ENCODE results near the gene ZDHHC14.

Gene ZDHHC14

GRCh38 chr6:157520596-157521361, 139.8 kb downstream of the ZDHHC14 start:
- DNase-seq, result no peak

DNA sequence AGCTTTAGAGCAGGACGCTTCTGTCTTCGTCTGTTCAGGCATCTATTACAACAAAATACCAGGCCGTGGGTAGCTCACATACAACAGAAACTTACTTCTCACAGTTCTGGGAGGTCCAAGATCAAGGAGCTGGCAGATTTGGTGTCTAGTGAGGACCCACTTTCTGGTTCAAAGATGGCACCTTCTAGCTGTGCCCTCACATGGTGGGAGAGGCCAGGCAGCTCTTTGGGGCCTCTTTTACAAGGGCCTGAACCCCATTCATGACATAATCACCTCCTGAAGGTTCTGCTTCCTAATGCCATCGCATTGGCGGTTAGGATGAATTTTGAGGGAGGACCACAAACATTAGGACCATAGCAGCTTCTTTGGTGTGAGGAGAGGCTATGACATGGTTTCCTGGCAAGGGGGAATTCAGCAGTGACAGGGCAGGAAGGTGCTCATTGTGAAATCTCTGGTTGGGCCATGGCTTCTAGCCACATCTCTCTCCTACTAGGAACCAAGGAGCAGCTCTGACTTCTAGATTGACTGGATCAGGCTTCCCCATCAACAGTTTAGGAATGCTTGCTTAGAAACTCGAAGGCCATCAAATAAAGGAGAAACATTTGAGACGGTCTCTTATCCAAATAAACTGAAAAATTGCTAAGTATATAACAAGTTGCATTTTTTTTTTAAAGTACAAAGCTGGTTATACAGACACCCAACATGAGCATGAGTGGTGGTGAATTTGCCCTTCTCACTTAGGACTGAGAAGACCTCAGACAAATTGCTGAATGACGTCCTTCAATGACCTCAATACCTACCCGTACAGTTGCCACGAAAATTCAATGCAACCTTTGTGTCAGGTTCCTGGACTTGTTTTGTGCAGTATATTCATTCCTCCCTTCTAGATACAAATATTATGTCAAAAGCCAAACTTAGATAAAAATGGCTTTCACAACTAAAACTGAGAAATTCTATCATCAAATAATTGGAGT, 140.7 kb downstream of the ZDHHC14 start:
- no peak for DNase-seq

GRCh38 chr6:157522472-157522871, 141.5 kb downstream of the ZDHHC14 start:
- DNase-seq, result no peak

DNA sequence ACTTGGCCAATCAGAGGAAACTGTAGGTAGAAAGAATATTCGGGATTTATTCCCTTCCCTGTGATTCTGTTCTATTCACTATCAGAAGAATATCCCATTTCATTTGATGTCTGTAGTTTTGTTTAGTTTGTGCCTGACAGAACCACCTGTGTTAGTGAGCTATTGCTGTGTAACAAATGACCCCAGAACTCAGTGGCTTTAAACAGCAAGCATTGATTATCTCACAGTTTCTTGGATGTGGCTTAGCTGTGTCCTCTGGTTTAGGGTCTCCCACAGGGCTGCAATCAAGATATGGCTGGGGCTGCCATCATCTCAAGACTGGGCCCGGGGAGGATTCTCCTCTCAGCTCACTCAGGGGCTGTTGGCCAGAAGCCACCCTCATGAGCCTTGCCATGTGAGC, 143.7 kb downstream of the ZDHHC14 start:
- no peak for DNase-seq

DNA sequence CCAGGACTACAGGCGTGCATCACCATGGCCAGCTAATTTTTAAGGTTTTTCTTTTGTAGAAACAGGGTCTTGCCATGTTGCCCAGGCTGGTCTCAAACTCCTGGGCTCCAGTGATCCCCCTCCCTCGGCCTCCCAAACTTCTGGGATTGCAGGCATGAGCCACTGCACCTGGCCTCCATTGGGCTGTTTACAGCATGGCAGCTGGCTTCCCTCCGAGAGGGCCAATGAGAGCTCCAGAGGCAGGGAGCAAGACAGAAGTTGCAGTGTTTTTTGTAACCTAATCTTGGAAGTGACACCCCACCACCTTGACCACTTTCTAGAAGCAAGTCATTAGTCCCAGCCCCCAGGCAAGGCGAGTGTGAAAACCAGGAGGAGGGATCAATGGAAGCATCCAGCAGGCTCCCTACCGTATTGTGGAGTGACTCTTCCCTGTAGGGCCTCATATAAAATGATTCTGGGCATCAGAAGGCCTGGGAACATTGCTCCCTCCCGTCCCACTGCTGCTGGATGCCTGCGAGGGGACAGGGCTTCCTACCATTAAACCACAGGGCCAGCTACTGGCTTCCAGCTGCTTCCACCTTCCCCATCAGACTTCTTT, 144.4 kb downstream of the ZDHHC14 start:
- no peak for DNase-seq

DNA sequence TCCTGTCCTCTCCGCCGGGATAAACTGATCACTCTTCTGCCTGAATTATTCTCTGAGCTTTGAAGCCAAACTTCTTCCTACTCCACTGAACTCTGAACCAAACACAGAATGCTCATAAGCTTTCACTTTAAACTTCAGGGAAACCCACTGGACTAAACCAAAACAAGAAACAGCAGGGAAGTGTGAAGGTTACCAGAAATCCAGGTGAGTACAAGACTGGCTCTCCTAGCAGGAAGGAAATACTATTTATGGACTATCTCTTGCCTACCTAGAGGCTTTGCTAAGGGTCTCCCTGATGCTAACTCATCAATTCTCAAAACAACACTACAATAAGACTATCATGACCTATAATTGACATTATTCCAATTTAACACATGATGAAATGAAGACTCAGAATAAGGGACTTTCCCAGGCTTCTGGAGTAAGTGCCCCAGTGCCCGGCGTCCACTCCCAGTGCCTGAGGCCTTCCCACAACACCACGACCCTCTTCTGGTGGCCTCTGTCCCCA, 145.0 kb downstream of the ZDHHC14 start:
- DNase-seq, result no peak

DNA sequence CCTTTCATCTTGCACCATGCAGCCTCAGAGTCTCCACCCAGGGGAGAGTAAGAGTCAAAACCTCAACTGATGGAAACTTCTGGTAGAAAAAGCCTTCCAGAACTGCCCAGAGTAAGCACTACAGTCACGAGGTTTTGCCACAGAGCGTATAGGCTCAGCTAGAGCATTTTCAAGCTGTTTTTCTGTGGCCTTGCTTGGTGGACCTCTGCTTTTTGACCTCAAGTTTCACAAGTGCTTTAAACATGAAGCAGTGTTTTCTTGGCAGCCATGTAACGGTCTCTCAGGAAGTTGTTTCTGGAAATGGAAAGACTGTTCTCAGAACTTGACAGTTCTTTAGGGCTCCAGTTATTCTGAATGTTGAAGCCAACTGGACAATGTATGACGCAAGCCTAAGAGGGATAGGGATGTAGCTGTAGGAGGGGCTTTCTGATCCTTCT, 146.5 kb downstream of the ZDHHC14 start:
- DNase-seq, result no peak

- no peak for DNase-seq
Observed at GRCh38 chr6:157528931-157529653, 148.1 kb downstream of the ZDHHC14 start.

GRCh38 chr6:157529654-157530039, 148.7 kb downstream of the ZDHHC14 start:
- DNase-seq, result no peak

DNA sequence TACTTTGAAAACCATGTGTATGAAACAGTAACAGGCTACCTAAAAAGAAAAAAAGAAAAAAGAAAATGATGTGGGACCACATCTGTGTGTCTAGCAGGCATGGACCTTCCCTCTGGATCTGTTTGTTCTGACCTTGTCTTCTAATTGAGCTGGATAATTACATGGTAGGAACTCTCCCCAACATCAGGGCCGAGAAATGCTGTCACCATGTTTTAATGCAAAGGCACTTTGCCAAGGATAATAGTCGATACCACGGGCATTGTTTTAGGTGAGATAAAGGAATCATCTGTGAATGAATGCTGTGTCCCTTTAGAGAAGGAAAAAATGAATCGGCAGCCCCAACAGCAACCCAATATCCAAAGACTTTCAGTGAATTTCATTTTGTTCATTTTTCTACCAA, 149.1 kb downstream of the ZDHHC14 start:
- no peak for DNase-seq

- no peak for DNase-seq
Observed at GRCh38 chr6:157530724-157531168, 149.8 kb downstream of the ZDHHC14 start.

- DNase-seq, result no peak
Observed at GRCh38 chr6:157531169-157531985, 150.4 kb downstream of the ZDHHC14 start.

DNA sequence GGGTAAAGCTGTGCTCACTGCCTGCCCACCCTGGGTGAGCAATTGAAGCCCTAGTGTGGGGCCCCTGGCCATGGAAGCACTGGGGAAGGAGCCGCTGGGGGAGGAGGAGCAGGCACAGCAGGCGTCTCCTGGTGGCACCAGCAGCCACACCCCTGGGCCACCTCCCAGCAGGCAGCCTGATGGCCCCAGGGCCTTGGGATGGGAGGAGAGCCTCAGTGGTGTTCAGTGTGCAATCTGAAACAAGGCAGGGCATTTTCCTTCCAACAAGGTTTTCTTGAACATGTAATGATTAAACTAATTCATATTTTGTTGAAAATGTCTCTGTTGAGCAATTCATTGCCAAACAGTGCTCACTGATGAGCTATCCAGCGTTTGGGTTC, 151.0 kb downstream of the ZDHHC14 start:
- no peak for DNase-seq

DNA sequence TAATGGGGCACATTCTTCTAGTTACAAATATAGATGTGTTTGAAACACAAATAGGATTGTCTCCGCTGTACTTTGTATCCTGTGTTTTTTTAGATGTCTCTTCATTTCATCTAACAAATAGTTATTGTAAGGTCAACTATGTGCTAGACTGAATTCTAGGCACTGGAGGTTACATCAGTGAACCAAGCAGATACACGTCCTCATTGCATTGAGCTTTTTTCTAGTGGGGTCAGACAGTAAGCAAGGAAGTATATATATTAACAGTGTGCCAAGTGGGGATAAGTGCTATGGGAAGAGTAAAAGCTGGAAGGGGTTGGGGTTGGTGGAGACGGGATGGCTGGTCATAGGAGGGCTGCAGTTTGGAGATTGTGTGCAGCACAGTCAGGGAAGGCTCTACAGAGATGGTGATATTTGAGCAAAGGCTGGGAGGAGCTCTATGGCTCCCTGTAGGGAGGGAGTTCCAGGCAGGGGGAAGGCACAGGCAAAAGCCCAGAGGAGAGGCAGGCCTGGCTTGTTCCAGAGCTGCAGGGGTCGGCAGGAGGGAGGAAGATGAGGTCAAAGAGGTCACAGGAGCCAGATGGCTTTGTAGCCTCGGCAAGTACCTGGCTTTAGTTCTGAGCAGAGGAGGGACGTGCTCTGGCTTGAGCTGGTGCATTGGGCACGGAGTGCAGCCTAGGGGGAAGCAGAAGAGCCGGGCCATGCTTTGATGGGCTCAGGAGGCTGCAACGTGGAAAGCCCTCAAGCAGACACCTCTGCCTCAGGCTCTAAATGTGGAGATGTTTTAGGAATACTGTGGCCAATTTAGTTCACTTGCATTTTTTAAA, 152.3 kb downstream of the ZDHHC14 start:
- DNase-seq, result no peak

- no peak for DNase-seq
Observed at GRCh38 chr6:157534134-157534871, 153.3 kb downstream of the ZDHHC14 start.

DNA sequence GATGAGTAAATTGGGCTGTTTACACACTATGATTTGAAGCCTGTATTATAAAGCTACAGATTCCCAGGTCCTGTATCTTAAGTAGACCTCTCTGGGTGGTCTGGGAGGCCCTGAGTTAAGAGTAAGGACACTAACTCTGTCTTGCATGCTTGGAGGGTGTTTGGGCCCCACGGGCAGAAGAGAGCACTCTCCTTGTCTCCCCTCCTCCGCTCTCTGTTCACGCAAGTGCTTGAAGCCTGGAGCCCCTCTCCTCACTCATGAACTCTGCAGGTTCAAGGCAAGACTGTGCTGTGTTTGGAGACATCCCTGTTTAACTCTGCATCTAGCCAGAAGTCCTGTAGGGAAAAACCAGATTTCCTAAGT, 154.0 kb downstream of the ZDHHC14 start:
- no peak for DNase-seq

GRCh38 chr6:157535340-157536222, 154.6 kb downstream of the ZDHHC14 start:
- DNase-seq, result peak; percentile 37

DNA sequence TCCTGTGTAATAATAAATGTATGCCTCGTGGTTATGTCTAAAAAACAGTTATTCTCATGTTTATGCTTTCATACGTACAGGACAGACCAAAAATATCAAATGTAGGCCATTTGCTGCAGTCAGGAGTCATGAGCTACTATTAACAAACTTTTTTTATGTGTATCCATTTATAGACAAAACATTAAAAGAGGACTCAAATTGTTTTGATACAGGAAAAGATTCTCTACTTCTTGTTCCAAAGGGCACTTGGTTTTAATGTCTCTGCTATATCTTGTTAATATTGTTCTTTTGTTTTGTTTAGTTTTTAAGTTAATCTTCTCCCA, 155.2 kb downstream of the ZDHHC14 start:
- DNase-seq, result no peak

DNA sequence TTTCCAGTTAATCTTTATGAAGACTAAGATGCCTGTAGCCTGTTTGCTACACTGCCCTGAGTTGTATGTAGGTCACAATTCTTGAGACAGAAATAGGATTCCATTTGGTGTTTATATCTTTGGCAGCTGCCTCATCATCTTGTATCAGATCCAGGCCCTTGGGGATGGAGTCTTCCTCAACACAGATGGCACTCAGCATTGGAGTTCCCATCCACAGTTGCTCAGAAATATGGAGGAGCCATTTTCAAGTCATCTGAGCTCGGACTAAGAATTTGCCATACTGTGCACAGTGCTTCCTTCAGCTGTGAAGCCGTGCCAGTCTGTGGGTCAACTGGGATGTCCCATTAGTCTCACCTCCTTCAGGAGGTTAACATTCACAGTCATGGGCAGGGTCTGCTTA, 156.6 kb downstream of the ZDHHC14 start:
- no peak for DNase-seq
